Breast epithelium (tissue), 4 donors: ENCODE data around the gene DCLK1. TPM values are rescaled to one million over a fixed set of nuclear protein-coding genes. Genes with fewer than 3 reads are reported as not detected.
A peak's percentile ranks its signal among the peaks of the same experiment; 100 is the strongest.

Source experiments
- DNase-seq, 2 donors: peaks; one replicate each; pipeline ENCODE4 v3.0.0-alpha.2; 2019; ENCODE audit warnings: low spot score in 2 of 2
- H3K27ac ChIP-seq, 2 donors: fragments of 200-600 bp; sonication (generic) in 1 of 2; one replicate each; pipeline ENCODE4 v1.5.1; 2016 to 2019; ENCODE audit warnings: mild to moderate bottlenecking in 1 of 2
- H3K27me3 ChIP-seq, 2 donors: fragments of 200-600 bp; sonication (generic) in 1 of 2; one replicate each; pipeline versions ENCODE4 v1.5.1 to v1.6.0; 2017 to 2019; ENCODE audit warnings: control low read depth in 1 of 2, mild to moderate bottlenecking in 1 of 2
- H3K36me3 ChIP-seq: fragments of 200-600 bp; one replicate; pipeline ENCODE4 v1.5.1; 2019
- H3K4me1 ChIP-seq, 2 donors: fragments of 200-600 bp; sonication (generic); one replicate each; pipeline ENCODE4 v1.5.1; 2016 to 2019; ENCODE audit warnings: control low read depth in 1 of 2
- H3K4me3 ChIP-seq, 3 donors: fragments of 200-600 bp; sonication (generic); 1 replicate in 2 of 3; 2 replicates in 1 of 3; pipeline ENCODE4 v1.5.1; 2016 to 2019; ENCODE audit warnings: mild to moderate bottlenecking in 3 of 3, moderate library complexity in 2 of 3
- H3K9me3 ChIP-seq, 2 donors: fragments of 200-600 bp; sonication (generic) in 1 of 2; one replicate each; pipeline ENCODE4 v1.5.1; 2016 to 2019; ENCODE audit warnings: control low read depth in 1 of 2
- POLR2A ChIP-seq: fragments of 450-650 bp; IDR thresholded peaks from one replicate; pipeline ENCODE4 v1.6.1; 2016; ENCODE audit warnings: antibody characterized with exemption, mild to moderate bottlenecking, moderate library complexity
- POLR2AphosphoS5 ChIP-seq, 3 donors: sonication (generic); formaldehyde crosslinking; IDR thresholded peaks; one replicate each; pipeline ENCODE4 v1.6.1; 2017; ENCODE audit warnings: antibody characterized with exemption in 3 of 3
- intact Hi-C: fragments of 100-400 bp; cut with DNase I; formaldehyde crosslinking; loops from one replicate; pipeline ENCODE4 v1.15.1; 2023; ENCODE audit warnings: low total_unique reads
- total RNA-seq, 3 donors: library from RNA; depleted of rRNA; stranded (reverse); fragments of >200 nt; gene quantifications; one replicate each; pipeline ENCODE4 v1.1.0, GENCODE V29; 2016
- TF ChIP-seq, protein P1 (sequence below), 3 donors: fragments of 450-650 bp; IDR thresholded peaks; one replicate each; pipeline ENCODE4 v1.5.1; 2016 to 2017; ENCODE audit warnings: antibody characterized with exemption in 3 of 3, mild to moderate bottlenecking in 3 of 3, moderate library complexity in 3 of 3

DCLK1 gene
- total RNA-seq, 3 donors from 2014 or later = 21.2 to 158 (median 28.2) TPM

DNA sequence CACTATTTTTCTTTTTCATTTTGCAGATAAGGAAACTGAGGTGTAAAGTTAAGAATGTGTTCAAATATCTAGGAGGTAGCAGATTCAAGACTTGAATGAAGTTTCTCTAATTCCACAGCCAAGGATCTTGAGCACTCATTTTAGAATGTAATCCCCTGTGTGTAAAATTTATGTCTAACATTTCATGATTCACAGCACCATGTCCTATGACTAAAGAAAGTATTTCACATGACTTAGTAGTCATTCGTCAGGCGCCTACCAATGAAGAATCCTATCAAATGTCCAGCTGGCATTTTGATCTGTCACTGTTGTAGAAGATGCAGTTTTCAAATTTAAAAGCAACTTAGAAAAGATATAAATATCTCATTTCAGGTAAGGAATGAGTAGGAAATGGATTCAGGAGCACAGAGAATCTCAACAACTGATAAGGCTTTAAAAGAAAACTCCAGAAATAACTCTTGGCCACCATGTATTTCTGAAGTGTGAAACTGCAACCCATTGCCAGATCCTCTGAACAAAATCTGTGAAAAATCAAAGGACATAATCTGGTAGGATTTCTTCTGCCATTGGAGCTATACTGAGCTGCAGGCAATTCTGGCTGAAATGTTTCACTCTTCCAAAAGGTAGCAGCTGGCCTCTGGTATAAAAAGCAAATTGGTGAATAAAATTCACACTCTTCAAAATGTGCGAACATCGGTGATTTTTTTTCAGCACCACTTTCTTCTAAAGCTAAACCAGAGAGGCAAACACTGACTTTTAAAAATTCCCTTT, 92.2 kb downstream of the DCLK1 start:
- Histone ChIP-seq H3K9me3 (no peaks in the 10 kb centered on the region), H3K27ac (no peak overlapping the region), H3K27me3 (no peaks in the 10 kb centered on the region), H3K4me1 (no peaks in the 10 kb centered on the region), H3K36me3 (no peaks in the 10 kb centered on the region), H3K4me3 (no peak overlapping the region)
- TF ChIP-seq, protein P1, sequence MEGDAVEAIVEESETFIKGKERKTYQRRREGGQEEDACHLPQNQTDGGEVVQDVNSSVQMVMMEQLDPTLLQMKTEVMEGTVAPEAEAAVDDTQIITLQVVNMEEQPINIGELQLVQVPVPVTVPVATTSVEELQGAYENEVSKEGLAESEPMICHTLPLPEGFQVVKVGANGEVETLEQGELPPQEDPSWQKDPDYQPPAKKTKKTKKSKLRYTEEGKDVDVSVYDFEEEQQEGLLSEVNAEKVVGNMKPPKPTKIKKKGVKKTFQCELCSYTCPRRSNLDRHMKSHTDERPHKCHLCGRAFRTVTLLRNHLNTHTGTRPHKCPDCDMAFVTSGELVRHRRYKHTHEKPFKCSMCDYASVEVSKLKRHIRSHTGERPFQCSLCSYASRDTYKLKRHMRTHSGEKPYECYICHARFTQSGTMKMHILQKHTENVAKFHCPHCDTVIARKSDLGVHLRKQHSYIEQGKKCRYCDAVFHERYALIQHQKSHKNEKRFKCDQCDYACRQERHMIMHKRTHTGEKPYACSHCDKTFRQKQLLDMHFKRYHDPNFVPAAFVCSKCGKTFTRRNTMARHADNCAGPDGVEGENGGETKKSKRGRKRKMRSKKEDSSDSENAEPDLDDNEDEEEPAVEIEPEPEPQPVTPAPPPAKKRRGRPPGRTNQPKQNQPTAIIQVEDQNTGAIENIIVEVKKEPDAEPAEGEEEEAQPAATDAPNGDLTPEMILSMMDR (IDR thresholded peaks at IDR 0.05) = no peak
- TF ChIP-seq POLR2AphosphoS5 (IDR thresholded peaks at IDR 0.05) = no peak
- TF ChIP-seq POLR2A = no peak
- intact Hi-C loops = no loop called here
- no peak for DNase-seq

DNA sequence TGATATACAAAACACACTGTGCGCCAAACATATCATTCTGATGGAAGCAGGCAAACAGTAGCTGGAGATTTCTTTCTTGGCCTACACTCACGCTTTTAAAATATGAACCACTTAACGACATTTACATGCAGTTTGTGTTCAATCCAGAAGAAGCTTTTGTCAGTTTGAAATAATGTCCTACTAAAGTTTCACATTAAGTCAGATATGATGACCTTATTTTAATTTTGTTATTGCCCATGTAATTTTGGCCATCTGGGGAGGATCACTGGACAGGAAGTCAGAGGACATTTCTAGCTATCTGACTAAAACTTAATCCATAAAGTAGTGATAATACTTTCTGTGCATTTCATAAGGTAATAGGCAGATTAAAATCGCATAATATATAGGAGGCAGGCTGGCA, 98.1 kb downstream of the DCLK1 start:
- H3K36me3 ChIP-seq = no peaks in the 10 kb centered on the region
- no peaks in the 10 kb centered on the region for H3K27me3 ChIP-seq
- intact Hi-C loops = no loop called here
- no peaks in the 10 kb centered on the region for H3K9me3 ChIP-seq
- H3K4me3 ChIP-seq = no peak overlapping the region
- no peak for DNase-seq
- TF ChIP-seq POLR2A (no peak), POLR2AphosphoS5 (IDR thresholded peaks at IDR 0.05) (no peak)
- TF ChIP-seq, protein P1 (IDR thresholded peaks at IDR 0.05) = no peak
- no peak overlapping the region for H3K27ac ChIP-seq
- peaks cover 0 to 7% of the 10 kb centered on the region in 2 donors for H3K4me1 ChIP-seq

DNA sequence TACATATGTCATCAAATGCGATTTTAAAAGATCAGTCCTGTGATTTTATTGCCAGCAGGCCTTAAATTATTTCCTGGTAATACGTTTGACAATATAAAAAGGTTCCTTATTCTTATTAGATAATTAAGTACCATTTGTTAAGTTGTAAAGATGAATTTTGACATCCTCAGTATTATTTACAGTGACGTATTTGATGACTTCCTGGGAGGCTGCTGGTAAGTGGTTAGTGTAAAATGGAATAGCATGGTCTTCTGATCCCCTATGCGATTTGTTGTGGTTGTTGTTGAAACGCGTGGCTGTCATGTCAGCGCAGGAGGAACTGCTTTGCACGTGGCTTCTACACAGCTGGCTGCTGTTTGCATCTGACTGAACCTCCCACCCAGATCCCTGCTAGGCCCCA, 99.7 kb downstream of the DCLK1 start:
- intact Hi-C loops = no loop called here
- Histone ChIP-seq H3K9me3 (no peaks in the 10 kb centered on the region), H3K36me3 (no peaks in the 10 kb centered on the region), H3K4me3 (no peak overlapping the region), H3K27me3 (no peaks in the 10 kb centered on the region), H3K27ac (peak overlapping the region in 1 of 2 donors; percentile 53), H3K4me1 (peaks cover 0 to 7% of the 10 kb centered on the region in 2 donors)
- TF ChIP-seq, protein P1 (IDR thresholded peaks at IDR 0.05) = no peak
- TF ChIP-seq POLR2A = no peak
- no peak for TF ChIP-seq POLR2AphosphoS5 (IDR thresholded peaks at IDR 0.05)
- DNase-seq = no peak

DNA sequence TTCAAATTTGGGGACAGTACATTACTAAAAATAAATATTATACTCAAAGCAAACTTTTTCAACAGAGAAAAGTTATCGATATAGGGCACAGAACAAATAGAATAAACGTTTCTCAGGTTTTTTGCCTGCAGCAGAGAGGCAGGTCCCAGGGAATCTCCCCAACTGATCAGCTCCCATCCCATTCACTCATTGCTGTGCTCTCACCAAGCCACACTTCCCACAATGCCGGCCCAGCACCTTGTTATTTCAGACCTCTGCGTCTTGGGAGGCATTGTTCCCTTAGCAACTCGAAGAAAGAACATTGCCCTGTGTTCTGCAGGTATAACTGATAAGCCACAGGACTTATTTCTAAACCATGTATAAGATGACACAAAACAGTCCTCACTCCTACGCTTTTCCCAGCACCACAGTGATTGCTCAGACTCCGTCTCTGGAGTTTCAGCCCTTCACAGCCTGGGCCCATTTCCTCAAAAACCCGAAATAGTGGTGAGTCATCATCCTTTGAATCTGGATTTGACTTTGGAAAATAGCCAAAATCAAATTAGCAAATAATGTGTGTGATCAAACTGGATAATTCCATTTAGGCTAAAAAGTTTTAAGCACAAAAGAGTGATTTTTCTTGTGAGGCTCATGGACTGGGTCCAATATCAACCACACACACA, 100.4 kb downstream of the DCLK1 start:
- intact Hi-C loops = no loop called here
- H3K36me3 ChIP-seq = no peaks in the 10 kb centered on the region
- peak overlapping the region; percentile 42 to 72 for H3K27ac ChIP-seq
- H3K27me3 ChIP-seq = no peaks in the 10 kb centered on the region
- H3K4me1 ChIP-seq = peaks cover 0 to 7% of the 10 kb centered on the region in 2 donors
- no peak for DNase-seq
- TF ChIP-seq POLR2AphosphoS5 (IDR thresholded peaks at IDR 0.05) = peak in 2 of 3 donors; percentile 14 to 18
- TF ChIP-seq, protein P1 (IDR thresholded peaks at IDR 0.05) = no peak
- H3K4me3 ChIP-seq = peak overlapping the region in 1 of 3 donors; percentile 15
- no peaks in the 10 kb centered on the region for H3K9me3 ChIP-seq

DNA sequence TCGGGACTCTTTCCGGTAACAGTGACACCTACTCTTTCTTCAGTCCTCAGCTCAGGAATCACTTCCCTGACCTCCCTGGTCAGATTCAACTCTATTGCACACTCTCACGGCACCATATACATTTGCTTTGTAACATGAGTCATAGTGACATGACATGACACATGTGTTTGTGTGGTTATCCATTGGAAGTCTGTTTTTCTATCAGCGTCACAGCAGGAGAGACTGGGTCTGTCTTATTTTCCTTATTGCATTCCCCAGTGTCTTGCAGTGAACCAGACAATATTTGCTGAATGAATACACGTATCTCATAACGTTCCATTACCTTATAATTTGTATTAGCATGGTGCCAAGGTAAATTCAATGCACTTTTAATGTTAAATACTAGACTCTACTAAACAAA, 102.0 kb downstream of the DCLK1 start:
- DNase-seq = no peak
- Histone ChIP-seq H3K4me1 (peaks cover 0 to 7% of the 10 kb centered on the region in 2 donors), H3K27me3 (no peaks in the 10 kb centered on the region), H3K36me3 (no peaks in the 10 kb centered on the region), H3K27ac (peak overlapping the region in 1 of 2 donors; percentile 19), H3K9me3 (no peaks in the 10 kb centered on the region), H3K4me3 (no peak overlapping the region)
- TF ChIP-seq, protein P1 (IDR thresholded peaks at IDR 0.05) = no peak
- TF ChIP-seq POLR2A = no peak
- TF ChIP-seq POLR2AphosphoS5 (IDR thresholded peaks at IDR 0.05) = no peak
- intact Hi-C loops = no loop called here
